Stomach smooth muscle (tissue), 2 donors: Measurements from ENCODE around the gene ZMIZ1.

Experiments used
- H3K27ac ChIP-seq: one replicate; pipeline ENCODE4 v1.7.0; 2013; ENCODE audit warnings: mild to moderate bottlenecking, low read length, inconsistent platforms
- H3K27me3 ChIP-seq, 2 donors: one replicate each; pipeline ENCODE4 v1.7.0; 2013; ENCODE audit warnings: low read length in 2 of 2; ENCODE audit not compliant: insufficient read depth in 2 of 2, control insufficient read depth in 1 of 2
- H3K36me3 ChIP-seq, 2 donors: one replicate each; pipeline ENCODE4 v1.7.0; 2013; ENCODE audit warnings: low read length in 2 of 2; ENCODE audit not compliant: control insufficient read depth in 2 of 2, insufficient read depth in 2 of 2
- H3K4me1 ChIP-seq: one replicate; pipeline ENCODE4 v1.7.0; 2013; ENCODE audit warnings: low read length; ENCODE audit not compliant: control insufficient read depth, insufficient read depth
- H3K4me3 ChIP-seq, 2 donors: one replicate each; pipeline ENCODE4 v1.7.0; 2013; ENCODE audit warnings: low read length in 2 of 2
- H3K9ac ChIP-seq, 2 donors: one replicate each; pipeline ENCODE4 v1.7.0; 2013; ENCODE audit warnings: low read length in 2 of 2, mild to moderate bottlenecking in 1 of 2
- H3K9me3 ChIP-seq, 2 donors: one replicate each; pipeline ENCODE4 v1.7.0; 2013; ENCODE audit warnings: low read length in 2 of 2; ENCODE audit not compliant: control insufficient read depth in 2 of 2
- donor health status: healthy.
- donor health status: Pancreatic carcinoma.

The ZMIZ1 gene

GRCh38 chr10:79047584-79047874, 21.2 kb upstream of the ZMIZ1 start:
- Histone ChIP-seq H3K36me3 (no peaks in the 10 kb centered on the region), H3K9ac (no peak overlapping the region), H3K27me3 (no peaks in the 10 kb centered on the region), H3K4me3 (no peak overlapping the region), H3K9me3 (no peaks in the 10 kb centered on the region), H3K27ac (no peak overlapping the region), H3K4me1 (peaks cover 5% of the 10 kb centered on the region)

GRCh38 chr10:79047875-79048638, 20.7 kb upstream of the ZMIZ1 start:
- Histone ChIP-seq H3K4me1 (peaks cover 5% of the 10 kb centered on the region), H3K4me3 (no peak overlapping the region), H3K9ac (no peak overlapping the region), H3K9me3 (no peaks in the 10 kb centered on the region), H3K27me3 (no peaks in the 10 kb centered on the region), H3K36me3 (no peaks in the 10 kb centered on the region), H3K27ac (no peak overlapping the region)

- peaks cover 5% of the 10 kb centered on the region for H3K4me1 ChIP-seq
- H3K9ac ChIP-seq = no peak overlapping the region
- no peaks in the 10 kb centered on the region for H3K9me3 ChIP-seq
- no peaks in the 10 kb centered on the region for H3K36me3 ChIP-seq
- H3K4me3 ChIP-seq = no peak overlapping the region
- H3K27me3 ChIP-seq = no peaks in the 10 kb centered on the region
- H3K27ac ChIP-seq = no peak overlapping the region
These were observed 19.9 kb upstream of the ZMIZ1 start for GRCh38 chr10:79048639-79049550.

- Histone ChIP-seq H3K27ac (no peak overlapping the region), H3K4me1 (peaks cover 5% of the 10 kb centered on the region), H3K27me3 (no peaks in the 10 kb centered on the region), H3K36me3 (no peaks in the 10 kb centered on the region), H3K4me3 (no peak overlapping the region), H3K9me3 (no peaks in the 10 kb centered on the region), H3K9ac (no peak overlapping the region)
These were observed 18.6 kb upstream of the ZMIZ1 start for GRCh38 chr10:79049931-79050895.

GRCh38 chr10:79050896-79051555, 17.7 kb upstream of the ZMIZ1 start:
- H3K36me3 ChIP-seq = no peaks in the 10 kb centered on the region
- no peak overlapping the region for H3K9ac ChIP-seq
- peaks cover 5% of the 10 kb centered on the region for H3K4me1 ChIP-seq
- H3K9me3 ChIP-seq = no peaks in the 10 kb centered on the region
- no peak overlapping the region for H3K27ac ChIP-seq
- no peaks in the 10 kb centered on the region for H3K27me3 ChIP-seq
- H3K4me3 ChIP-seq = no peak overlapping the region

- Histone ChIP-seq H3K27ac (no peak overlapping the region), H3K4me3 (no peak overlapping the region), H3K9ac (no peak overlapping the region), H3K36me3 (no peaks in the 10 kb centered on the region), H3K27me3 (no peaks in the 10 kb centered on the region), H3K4me1 (peaks cover 5% of the 10 kb centered on the region), H3K9me3 (no peaks in the 10 kb centered on the region)
These were observed 17.0 kb upstream of the ZMIZ1 start for GRCh38 chr10:79051766-79052165.

- Histone ChIP-seq H3K4me3 (no peak overlapping the region), H3K9me3 (no peaks in the 10 kb centered on the region), H3K4me1 (peaks cover 5% of the 10 kb centered on the region), H3K27ac (no peak overlapping the region), H3K27me3 (no peaks in the 10 kb centered on the region), H3K36me3 (no peaks in the 10 kb centered on the region), H3K9ac (no peak overlapping the region)
These were observed 16.3 kb upstream of the ZMIZ1 start for GRCh38 chr10:79052291-79053080.

- no peaks in the 10 kb centered on the region for H3K27me3 ChIP-seq
- no peak overlapping the region for H3K27ac ChIP-seq
- peaks cover 4% of the 10 kb centered on the region for H3K4me1 ChIP-seq
- H3K9me3 ChIP-seq = no peaks in the 10 kb centered on the region
- no peak overlapping the region for H3K4me3 ChIP-seq
- no peaks in the 10 kb centered on the region for H3K36me3 ChIP-seq
- H3K9ac ChIP-seq = no peak overlapping the region
These were observed 15.7 kb upstream of the ZMIZ1 start for GRCh38 chr10:79053081-79053434.

GRCh38 chr10:79053481-79054202, 15.1 kb upstream of the ZMIZ1 start:
- H3K27me3 ChIP-seq = no peaks in the 10 kb centered on the region
- H3K36me3 ChIP-seq = no peaks in the 10 kb centered on the region
- H3K9ac ChIP-seq = no peak overlapping the region
- no peak overlapping the region for H3K4me3 ChIP-seq
- no peaks in the 10 kb centered on the region for H3K9me3 ChIP-seq
- H3K4me1 ChIP-seq = no peaks in the 10 kb centered on the region
- no peak overlapping the region for H3K27ac ChIP-seq
